Ascending aorta (tissue), 2 donors: ENCODE data around the gene PLK3. TPM values are rescaled to one million over a fixed set of nuclear protein-coding genes. Genes with fewer than 3 reads are reported as not detected.

ENCODE experiments used
- DNase-seq, 2 donors: peaks; one replicate each; pipeline ENCODE4 v3.0.0-alpha.2; 2019; ENCODE audit warnings: low spot score in 2 of 2
- H3K27ac ChIP-seq, 2 donors: fragments of 200-600 bp; sonication (generic); one replicate each; pipeline ENCODE4 v1.5.1; 2016 to 2017; ENCODE audit warnings: mild to moderate bottlenecking in 1 of 2
- H3K27me3 ChIP-seq: fragments of 200-600 bp; sonication (generic); one replicate; pipeline ENCODE4 v1.5.1; 2017
- H3K36me3 ChIP-seq, 2 donors: fragments of 200-600 bp; sonication (generic); one replicate each; pipeline ENCODE4 v1.5.1; 2016
- H3K4me1 ChIP-seq, 2 donors: fragments of 200-600 bp; sonication (generic); one replicate each; pipeline ENCODE4 v1.5.1; 2016 to 2017; ENCODE audit warnings: mild to moderate bottlenecking in 1 of 2
- H3K4me3 ChIP-seq, 2 donors: fragments of 200-600 bp; sonication (generic); one replicate each; pipeline ENCODE4 v1.5.1; 2016 to 2017; ENCODE audit warnings: mild to moderate bottlenecking in 1 of 2
- H3K9me3 ChIP-seq, 2 donors: fragments of 200-600 bp; sonication (generic); one replicate each; pipeline ENCODE4 v1.5.1; 2016
- intact Hi-C: fragments of 100-400 bp; cut with DNase I; formaldehyde crosslinking; loops from one replicate; pipeline ENCODE4 v1.15.1; 2023
- total RNA-seq: library from RNA; depleted of rRNA; stranded (reverse); fragments of >200 nt; gene quantifications from one replicate; pipeline ENCODE4 v1.1.0, GENCODE V29; 2016
- TF ChIP-seq, protein P1 (sequence below), 3 experiments: fragments of 200-600 bp in 2 of 3; fragments of 450-650 bp in 1 of 3; sonication (generic) in 2 of 3; IDR thresholded peaks; one replicate each; pipeline ENCODE4 v1.5.1; 2016 to 2019; ENCODE audit warnings: antibody characterized with exemption in 3 of 3, mild to moderate bottlenecking in 1 of 3, moderate library complexity in 1 of 3

Gene PLK3
- total RNA-seq, 1 donor from 2014 or later: 107 TPM

GRCh38 chr1:44851308-44851707 lies 51.1 kb downstream of the PLK3 start:
- intact Hi-C loops: no loop called here
- no peaks in the 10 kb centered on the region for H3K27me3 ChIP-seq

DNA sequence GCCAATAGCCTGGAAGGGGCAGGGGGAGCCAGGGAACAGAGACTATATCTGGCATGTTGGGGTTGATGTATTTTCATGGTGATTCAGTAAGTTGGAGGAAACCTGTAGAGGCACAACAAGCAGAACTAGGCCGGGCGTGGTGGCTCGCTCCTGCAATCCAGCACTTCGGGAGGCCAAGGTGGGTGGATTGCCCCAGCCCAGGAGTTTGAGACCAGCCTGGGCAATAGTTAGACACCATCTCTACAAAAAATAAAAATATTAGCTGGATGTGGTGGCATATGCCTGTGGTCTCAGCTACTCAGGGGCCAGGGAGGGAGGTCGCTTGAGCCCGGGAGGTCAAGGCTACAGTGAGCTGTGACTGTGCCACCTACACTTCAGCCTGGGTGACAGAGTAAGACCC lies 53.0 kb downstream of the PLK3 start:
- intact Hi-C loops: no loop called here
- no peaks in the 10 kb centered on the region for H3K27me3 ChIP-seq
- H3K4me1 ChIP-seq: no peaks in the 10 kb centered on the region
- TF ChIP-seq, protein P1, sequence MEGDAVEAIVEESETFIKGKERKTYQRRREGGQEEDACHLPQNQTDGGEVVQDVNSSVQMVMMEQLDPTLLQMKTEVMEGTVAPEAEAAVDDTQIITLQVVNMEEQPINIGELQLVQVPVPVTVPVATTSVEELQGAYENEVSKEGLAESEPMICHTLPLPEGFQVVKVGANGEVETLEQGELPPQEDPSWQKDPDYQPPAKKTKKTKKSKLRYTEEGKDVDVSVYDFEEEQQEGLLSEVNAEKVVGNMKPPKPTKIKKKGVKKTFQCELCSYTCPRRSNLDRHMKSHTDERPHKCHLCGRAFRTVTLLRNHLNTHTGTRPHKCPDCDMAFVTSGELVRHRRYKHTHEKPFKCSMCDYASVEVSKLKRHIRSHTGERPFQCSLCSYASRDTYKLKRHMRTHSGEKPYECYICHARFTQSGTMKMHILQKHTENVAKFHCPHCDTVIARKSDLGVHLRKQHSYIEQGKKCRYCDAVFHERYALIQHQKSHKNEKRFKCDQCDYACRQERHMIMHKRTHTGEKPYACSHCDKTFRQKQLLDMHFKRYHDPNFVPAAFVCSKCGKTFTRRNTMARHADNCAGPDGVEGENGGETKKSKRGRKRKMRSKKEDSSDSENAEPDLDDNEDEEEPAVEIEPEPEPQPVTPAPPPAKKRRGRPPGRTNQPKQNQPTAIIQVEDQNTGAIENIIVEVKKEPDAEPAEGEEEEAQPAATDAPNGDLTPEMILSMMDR (IDR thresholded peaks at IDR 0.05): no peak
- no peak for DNase-seq
- no peak overlapping the region for H3K27ac ChIP-seq
- no peak overlapping the region for H3K4me3 ChIP-seq
- no peaks in the 10 kb centered on the region for H3K9me3 ChIP-seq
- H3K36me3 ChIP-seq: peaks cover 6 to 17% of the 10 kb centered on the region in 2 donors

More at GRCh38 chr1:44851308-44851707, 51.1 kb downstream of the PLK3 start:
- H3K27ac ChIP-seq: no peak overlapping the region
- H3K9me3 ChIP-seq: no peaks in the 10 kb centered on the region
- TF ChIP-seq, protein P1 (IDR thresholded peaks at IDR 0.05): no peak
- no peak for DNase-seq
- H3K4me3 ChIP-seq: no peak overlapping the region
- H3K36me3 ChIP-seq: peaks cover 6 to 8% of the 10 kb centered on the region in 2 donors
- H3K4me1 ChIP-seq: no peaks in the 10 kb centered on the region

GRCh38 chr1:44854970-44855369 lies 54.8 kb downstream of the PLK3 start:
- no peak for DNase-seq

More at GRCh38 chr1:44854970-44855369, 54.8 kb downstream of the PLK3 start:
- H3K4me3 ChIP-seq: no peak overlapping the region
- H3K36me3 ChIP-seq: peaks cover 6 to 17% of the 10 kb centered on the region in 2 donors
- no peaks in the 10 kb centered on the region for H3K27me3 ChIP-seq
- intact Hi-C loops: no loop called here
- H3K4me1 ChIP-seq: no peaks in the 10 kb centered on the region
- H3K27ac ChIP-seq: no peak overlapping the region
- TF ChIP-seq, protein P1 (IDR thresholded peaks at IDR 0.05): no peak
- H3K9me3 ChIP-seq: no peaks in the 10 kb centered on the region

Other genes starting within 250 kb of the PLK3 start
- gene TMEM53, start 125.9 kb upstream of the PLK3 start, total RNA-seq: 9.2 TPM
- not detected for gene ARMH1, start 125.7 kb upstream of the PLK3 start, total RNA-seq
- gene RNU5D-1, start 69.2 kb upstream of the PLK3 start, total RNA-seq: not detected
- 0.53 TPM for gene KIF2C, start 60.5 kb upstream of the PLK3 start, total RNA-seq
- gene RPS8, start 24.8 kb upstream of the PLK3 start, total RNA-seq: 1,693 TPM
- gene BEST4, start 12.2 kb upstream of the PLK3 start, total RNA-seq: not detected
- gene DYNLT4, start 7.0 kb downstream of the PLK3 start, total RNA-seq: not detected
- 15.1 TPM for gene BTBD19, start 8.1 kb downstream of the PLK3 start, total RNA-seq
- gene PTCH2, start 42.9 kb downstream of the PLK3 start, total RNA-seq: not detected
- 3.6 TPM for gene EIF2B3, start 186.2 kb downstream of the PLK3 start, total RNA-seq
- gene HECTD3, start 210.9 kb downstream of the PLK3 start, total RNA-seq: 32.1 TPM
- 150 TPM for gene UROD, start 211.9 kb downstream of the PLK3 start, total RNA-seq